AG08396 (cell line): Measurements from ENCODE around the gene RIBC1.
"Not testable (repeated sequence)": the region's sequence is repeated elsewhere in the genome, so short reads cannot be mapped to it uniquely, and the experiment has no call there.

Experiments
- DNase-seq: peaks from one replicate; pipeline ENCODE4 v3.0.0; 2012; ENCODE audit warnings: low spot score, mixed read lengths

The RIBC1 gene

DNA sequence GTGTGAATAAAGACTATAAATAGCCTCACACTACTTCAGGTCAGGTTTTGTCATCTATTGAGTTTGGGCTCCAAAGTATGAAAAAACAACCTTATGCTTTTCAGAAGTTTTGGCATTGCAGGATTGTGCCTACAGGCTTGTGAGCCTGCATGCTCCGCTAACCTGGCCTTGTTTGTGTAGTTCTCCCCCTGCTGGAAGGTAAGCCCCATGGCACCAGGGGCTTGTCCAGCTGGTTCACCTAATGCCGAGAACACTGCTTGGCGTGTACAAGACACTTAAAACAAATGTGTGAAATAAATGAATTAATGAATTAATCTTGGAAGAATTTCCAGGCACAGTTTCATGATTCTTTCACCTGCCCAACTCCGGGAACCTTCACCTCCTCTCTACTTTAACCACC, 13.3 kb downstream of the RIBC1 start:
- peak; percentile 78 for DNase-seq

DNA sequence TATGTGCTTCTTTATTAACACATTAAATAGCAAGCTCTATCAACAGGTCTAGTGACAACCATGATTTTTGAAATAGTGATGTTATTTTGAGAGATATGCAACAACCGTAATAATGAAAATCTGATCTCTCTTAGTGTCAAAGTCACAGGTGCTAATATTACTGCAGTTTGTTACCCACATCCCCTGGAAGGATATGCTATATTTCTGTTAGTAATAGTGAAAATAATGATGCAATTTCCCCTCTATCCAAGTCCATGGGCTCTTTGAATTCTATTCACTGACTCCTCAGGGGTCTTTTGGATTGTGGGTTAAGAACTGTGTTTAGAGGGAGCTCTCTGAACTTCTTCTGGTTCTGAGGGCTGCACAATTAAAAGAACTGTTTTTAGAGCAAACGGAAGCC, 14.5 kb downstream of the RIBC1 start:
- DNase-seq = no peak

DNA sequence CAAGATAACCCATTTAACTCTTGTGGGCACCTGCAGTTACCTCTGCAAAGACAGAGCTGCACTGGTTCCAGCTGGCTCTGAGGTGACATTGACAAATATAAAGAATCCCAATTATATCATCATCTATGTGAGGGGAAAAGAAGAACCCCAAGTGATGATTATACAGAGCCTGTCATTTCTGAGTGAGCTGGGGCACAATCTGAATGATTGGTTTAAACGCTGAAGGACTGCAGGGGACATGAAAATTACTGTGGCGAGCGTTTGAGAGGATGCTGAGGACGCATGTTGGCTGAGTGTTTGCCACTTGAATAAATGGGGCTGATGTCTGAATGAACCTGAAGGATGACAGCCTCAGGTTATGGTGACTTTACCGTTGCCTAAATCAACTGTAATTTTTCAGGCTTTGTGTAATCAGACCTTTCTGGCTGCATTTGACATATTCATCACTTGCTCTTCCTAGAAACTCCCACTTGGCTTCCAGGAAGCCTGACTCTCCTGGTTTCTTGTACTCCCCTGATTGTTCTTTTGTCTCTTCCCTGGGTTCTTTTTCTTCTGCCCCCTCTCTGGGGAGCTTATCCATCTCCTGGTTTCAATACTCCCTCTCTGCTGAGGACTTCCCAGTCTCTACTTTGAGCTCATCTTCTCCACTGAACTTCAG, 15.6 kb downstream of the RIBC1 start:
- no peak for DNase-seq

DNA sequence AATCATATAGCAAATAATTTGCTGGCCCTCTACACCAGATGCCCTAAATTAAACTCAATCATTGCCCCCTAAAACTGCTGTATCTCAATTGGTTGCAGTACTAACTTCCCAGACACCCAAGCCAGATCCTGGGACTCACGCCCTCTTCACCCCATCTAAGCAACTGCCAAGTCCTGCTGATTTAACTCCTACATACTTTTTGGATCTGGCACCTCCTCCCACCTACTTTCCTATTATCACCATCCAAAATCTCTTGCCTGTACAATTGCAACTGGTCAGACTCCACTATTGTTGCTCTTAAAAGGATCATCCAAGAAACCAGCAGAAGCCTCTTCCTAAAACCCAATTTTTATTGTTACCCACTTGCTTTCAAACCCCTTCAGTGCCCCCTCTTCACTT, 16.2 kb downstream of the RIBC1 start:
- no peak for DNase-seq

- DNase-seq = no peak
Observed at GRCh38 chrX:53440101-53440500, 17.4 kb downstream of the RIBC1 start.

- peak; percentile 64 for DNase-seq
Observed at GRCh38 chrX:53440621-53441517, 18.2 kb downstream of the RIBC1 start.

GRCh38 chrX:53441531-53442321, 19.1 kb downstream of the RIBC1 start:
- DNase-seq = peak; percentile 92

DNA sequence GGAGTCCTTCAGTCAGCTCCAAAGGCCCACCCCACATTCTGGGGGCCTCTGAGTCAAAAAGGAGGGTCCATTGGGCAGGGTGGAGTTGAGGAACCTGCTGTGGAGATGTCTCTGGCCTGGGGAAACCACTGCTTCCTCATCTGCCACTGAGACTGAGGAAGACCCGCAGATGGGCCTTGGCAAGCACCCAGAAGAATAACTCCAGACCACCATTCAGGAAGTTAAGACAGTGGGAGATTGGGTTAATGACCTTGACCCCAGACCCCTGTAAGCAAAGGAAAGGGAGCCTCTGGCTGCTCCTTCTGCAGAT, 19.6 kb downstream of the RIBC1 start:
- DNase-seq = no peak

DNA sequence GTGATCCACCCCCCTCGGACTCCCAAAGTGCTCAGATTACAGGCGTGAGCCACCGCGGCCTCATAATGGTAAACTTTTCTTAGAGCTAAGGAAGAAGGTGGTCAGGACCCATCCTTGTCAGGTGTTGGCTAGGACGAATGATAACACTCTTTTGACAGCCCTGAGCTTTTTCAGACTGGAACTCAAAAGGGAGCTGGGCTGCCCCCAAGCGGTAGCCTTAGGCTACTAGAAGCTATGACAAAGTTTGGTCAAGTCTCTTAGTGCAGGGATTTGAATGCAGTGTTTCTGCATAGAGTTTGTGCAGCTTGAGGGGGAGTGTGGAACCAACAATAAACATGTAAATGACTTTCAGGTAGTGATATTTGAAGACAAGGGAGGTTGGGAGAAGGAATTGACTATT, 23.3 kb downstream of the RIBC1 start:
- no peak for DNase-seq

DNA sequence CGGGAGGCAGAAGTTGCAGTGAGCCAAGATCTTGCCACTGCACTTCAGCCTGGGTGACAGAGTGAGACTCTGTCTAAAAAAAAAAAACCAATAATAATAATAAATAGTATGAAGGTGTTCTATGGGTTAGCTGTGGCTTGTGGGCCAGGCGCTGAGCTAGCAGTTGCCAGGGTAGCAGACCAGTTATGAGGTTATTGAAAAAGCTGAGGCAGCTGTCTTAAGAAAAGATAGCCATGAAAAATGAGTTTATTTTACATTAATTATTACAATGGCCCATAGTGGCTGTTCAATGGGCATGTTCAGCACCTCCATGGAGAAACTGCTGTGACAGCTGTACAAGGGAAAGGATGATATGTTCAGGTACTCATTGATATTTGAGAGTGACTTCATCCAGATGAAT, 24.8 kb downstream of the RIBC1 start:
- DNase-seq = no peak

GRCh38 chrX:53449632-53450031, 27.0 kb downstream of the RIBC1 start:
- DNase-seq = no peak

- DNase-seq = no peak
Observed at GRCh38 chrX:53452812-53453211, 30.1 kb downstream of the RIBC1 start.

- peak; percentile 26 for DNase-seq
Observed at GRCh38 chrX:53456254-53456653, 33.6 kb downstream of the RIBC1 start.

GRCh38 chrX:53458082-53458481, 35.4 kb downstream of the RIBC1 start:
- no peak for DNase-seq

DNA sequence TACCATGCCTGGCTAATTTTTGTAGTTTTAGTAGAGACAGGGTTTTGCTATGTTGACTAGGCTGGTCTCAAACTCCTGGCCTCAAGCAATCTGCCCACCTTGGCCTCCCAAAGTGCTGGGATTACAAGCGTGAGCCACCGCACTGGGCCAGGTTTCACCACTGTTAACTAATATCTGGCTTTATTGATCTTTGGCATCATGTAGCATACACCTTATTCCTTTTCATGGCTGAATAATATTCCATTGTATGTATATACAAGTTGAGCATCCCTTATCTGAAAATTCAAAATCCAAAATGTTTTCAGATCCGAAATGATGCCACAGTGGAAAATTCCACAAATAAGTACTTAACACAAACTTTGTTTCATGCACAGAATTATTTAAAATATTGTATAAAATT, 46.0 kb downstream of the RIBC1 start:
- not testable (repeated sequence) for DNase-seq

DNA sequence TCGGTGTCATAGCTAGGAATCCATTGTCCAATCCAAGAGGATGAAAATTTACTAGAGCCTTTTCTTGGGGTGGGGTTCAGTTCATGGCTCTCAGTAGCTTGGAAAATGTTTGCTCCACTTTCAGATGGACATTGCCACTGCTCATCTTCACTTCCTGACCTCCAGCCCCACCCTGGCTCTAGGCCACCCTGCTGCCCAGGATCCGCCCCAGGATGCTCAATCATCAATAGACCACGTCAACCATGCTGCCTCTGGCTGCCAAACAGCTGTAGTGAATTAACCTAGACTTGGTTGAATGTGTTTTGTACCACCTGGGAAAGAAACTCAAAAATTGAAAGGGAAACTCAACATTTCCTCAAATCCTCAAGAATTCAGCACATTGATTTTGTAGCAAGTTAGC, 48.7 kb downstream of the RIBC1 start:
- no peak for DNase-seq

DNA sequence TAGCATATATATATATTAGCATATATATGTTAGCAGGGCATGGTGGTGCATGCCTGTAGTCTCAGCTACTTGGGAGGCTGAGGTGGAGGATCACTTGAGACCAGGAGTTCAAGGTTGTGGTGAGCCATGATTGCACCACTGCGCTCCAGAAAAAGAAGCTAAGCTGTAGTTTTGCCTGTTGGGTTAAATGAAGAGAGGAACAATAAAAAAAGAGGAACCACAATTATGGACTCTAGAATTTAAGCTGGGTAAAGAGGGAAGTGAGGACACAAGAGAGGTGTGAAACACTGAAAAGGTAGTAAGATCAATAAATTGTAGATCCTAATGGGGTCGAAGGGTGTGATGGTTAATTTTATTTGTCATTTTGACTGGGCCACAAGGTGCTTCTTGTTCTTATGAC, 52.0 kb downstream of the RIBC1 start:
- DNase-seq = no peak

- no peak for DNase-seq
Observed at GRCh38 chrX:53476371-53476770, 53.7 kb downstream of the RIBC1 start.

- DNase-seq = no peak
Observed at GRCh38 chrX:53479301-53479700, 56.6 kb downstream of the RIBC1 start.
